Smooth muscle cell (in vitro differentiated cells): ENCODE results near the gene CTCFL. TPM values are rescaled to one million over a fixed set of nuclear protein-coding genes. Genes with fewer than 3 reads are reported as not detected.

Source experiments
- DNase-seq: peaks from one replicate; lab custom pipeline; 2025; ENCODE audit not compliant: unreplicated experiment; lab: John Stamatoyannopoulos, UW
- H2AFZ ChIP-seq: fragments of 200-600 bp; sonication (generic); 2 replicates; pipeline ENCODE4 v1.6.0; 2016; ENCODE audit warnings: antibody characterized with exemption, low read depth, mild to moderate bottlenecking
- H3F3A ChIP-seq: fragments of 200-600 bp; sonication (generic); 2 replicates; pipeline ENCODE4 v1.6.0; 2017; ENCODE audit warnings: antibody characterized with exemption, low read depth
- H3K27ac ChIP-seq: fragments of 200-600 bp; sonication (generic); 2 replicates; pipeline ENCODE4 v1.5.1; 2016; ENCODE audit warnings: low read depth, mild to moderate bottlenecking
- H3K27me3 ChIP-seq: fragments of 200-600 bp; sonication (generic); 2 replicates; pipeline ENCODE4 v1.6.1; 2016; ENCODE audit warnings: low read depth, mild to moderate bottlenecking
- H3K36me3 ChIP-seq: fragments of 200-600 bp; sonication (generic); 2 replicates; pipeline ENCODE4 v1.5.1; 2016; ENCODE audit warnings: low read depth
- H3K4me1 ChIP-seq: fragments of 200-600 bp; sonication (generic); 2 replicates; pipeline ENCODE4 v1.5.1; 2016; ENCODE audit warnings: low read depth
- H3K4me2 ChIP-seq: fragments of 200-600 bp; sonication (generic); 2 replicates; pipeline ENCODE4 v1.6.0; 2016; ENCODE audit warnings: mild to moderate bottlenecking
- H3K4me3 ChIP-seq: fragments of 200-600 bp; sonication (generic); 2 replicates; pipeline ENCODE4 v1.5.1; 2016; ENCODE audit warnings: mild to moderate bottlenecking
- H3K79me2 ChIP-seq: fragments of 200-600 bp; sonication (generic); 2 replicates; pipeline ENCODE4 v1.6.0; 2016; ENCODE audit warnings: low read depth, mild to moderate bottlenecking
- H3K9ac ChIP-seq: fragments of 200-600 bp; sonication (generic); 2 replicates; pipeline ENCODE4 v1.6.0; 2016; ENCODE audit warnings: low read depth
- H3K9me3 ChIP-seq: fragments of 200-600 bp; sonication (generic); replicated peaks from 2 replicates; pipeline ENCODE4 v1.5.1; 2016; ENCODE audit warnings: low read depth
- H4K20me1 ChIP-seq: fragments of 200-600 bp; sonication (generic); 2 replicates; pipeline ENCODE4 v1.6.0; 2016; ENCODE audit warnings: low read depth
- CTCF ChIP-seq: fragments of 200-600 bp; sonication (generic); IDR thresholded peaks from 2 replicates; pipeline ENCODE4 v1.5.1; 2017; ENCODE audit warnings: borderline replicate concordance, mild to moderate bottlenecking, antibody characterized with exemption; ENCODE audit not compliant: insufficient read depth, poor library complexity, severe bottlenecking
- WGBS: methylation state at CpG from one replicate; pipeline ENCODE4 v1.1.7; 2016; ENCODE audit warnings: low lambda C conversion rate; 5-methylcytosine and 5-hydroxymethylcytosine counted together
- polyA plus RNA-seq: library from polyadenylated mRNA; unstranded; fragments of >200 nt; fragmentation: Nextera tagmentation; extraction: Ambion mirVana; gene quantifications from 2 replicates; pipeline ENCODE4 v1.2.1, GENCODE V29; 2016
- total RNA-seq: library from RNA; depleted of rRNA; stranded (reverse); fragments of >200 nt; gene quantifications from 2 replicates; pipeline ENCODE4 v1.2.3, GENCODE V29; 2014

The CTCFL gene
- total and polyA plus RNA-seq, 2 experiments from 2014 or later: not detected

GRCh38 chr20:57500962-57501361 lies 24.0 kb downstream of the CTCFL start:
- Histone ChIP-seq H2AFZ (no peak overlapping the region), H3K9ac (no peak overlapping the region), H3K27ac (no peak overlapping the region), H3K4me2 (no peak overlapping the region), H3K9me3 (no peaks in the 10 kb centered on the region), H3K4me1 (peaks cover 11% of the 10 kb centered on the region), H3K27me3 (peaks cover 4% of the 10 kb centered on the region), H4K20me1 (no peaks in the 10 kb centered on the region), H3K36me3 (no peaks in the 10 kb centered on the region), H3K4me3 (no peak overlapping the region), H3K79me2 (no peaks in the 10 kb centered on the region), H3F3A (no peaks in the 10 kb centered on the region)
- WGBS: 83% methylated on average over 17 of the region's 17 CpGs
- TF ChIP-seq CTCF: no peak
- no peak for DNase-seq

- no peak overlapping the region for H2AFZ ChIP-seq
- H3K4me2 ChIP-seq: no peak overlapping the region
- H3K27ac ChIP-seq: no peak overlapping the region
- no peak overlapping the region for H3K9ac ChIP-seq
- H3K9me3 ChIP-seq: no peaks in the 10 kb centered on the region
- no peak for DNase-seq
- H3K4me3 ChIP-seq: no peak overlapping the region
- no peak for TF ChIP-seq CTCF
- peaks cover 11% of the 10 kb centered on the region for H3K4me1 ChIP-seq
- H4K20me1 ChIP-seq: no peaks in the 10 kb centered on the region
- H3F3A ChIP-seq: no peaks in the 10 kb centered on the region
- no peaks in the 10 kb centered on the region for H3K36me3 ChIP-seq
- WGBS: 87% methylated on average over 7 of the region's 7 CpGs
- H3K79me2 ChIP-seq: no peaks in the 10 kb centered on the region
- H3K27me3 ChIP-seq: peaks cover 4% of the 10 kb centered on the region
These were observed 24.7 kb downstream of the CTCFL start for GRCh38 chr20:57500235-57500634.

- DNase-seq: no peak
- 72% methylated on average over 14 of the region's 14 CpGs for WGBS
- TF ChIP-seq CTCF: no peak
These were observed 25.3 kb downstream of the CTCFL start for GRCh38 chr20:57499676-57500075.

More at GRCh38 chr20:57499676-57500075, 25.3 kb downstream of the CTCFL start:
- H3K27ac ChIP-seq: no peak overlapping the region
- no peak overlapping the region for H3K9ac ChIP-seq
- H2AFZ ChIP-seq: no peak overlapping the region
- peaks cover 4% of the 10 kb centered on the region for H3K27me3 ChIP-seq
- H3K4me2 ChIP-seq: no peak overlapping the region
- no peaks in the 10 kb centered on the region for H3K36me3 ChIP-seq
- H4K20me1 ChIP-seq: no peaks in the 10 kb centered on the region
- H3K9me3 ChIP-seq: no peaks in the 10 kb centered on the region
- H3F3A ChIP-seq: no peaks in the 10 kb centered on the region
- peaks cover 11% of the 10 kb centered on the region for H3K4me1 ChIP-seq
- H3K79me2 ChIP-seq: no peaks in the 10 kb centered on the region
- H3K4me3 ChIP-seq: no peak overlapping the region
